ENCODE measurements around the gene NSMCE1. TPM values are rescaled to one million over a fixed set of nuclear protein-coding genes. Genes with fewer than 3 reads are reported as not detected.
"Not testable (repeated sequence)": the region's sequence is repeated elsewhere in the genome, so short reads cannot be mapped to it uniquely, and the experiment has no call there.

The NSMCE1 gene
- total RNA-seq, 1 donor from 2014 or later, result 21.2 TPM

- no peaks in the 10 kb centered on the region for H3K36me3 Mint-ChIP-seq (ENCODE audit: low read depth)
- no peaks in the 10 kb centered on the region for H3K27me3 Mint-ChIP-seq (ENCODE audit: low read depth)
These were observed 64.2 kb downstream of the NSMCE1 start for GRCh38 chr16:27204312-27204915.

GRCh38 chr16:27203507-27204311, 64.9 kb downstream of the NSMCE1 start, which contains the start of gene KDM8:
Gene KDM8, plus strand, starts transcription at chr16:27203526. Its CDS starts 6,598 bp downstream, at chr16:27210124.
- no peaks in the 10 kb centered on the region for H3K27me3 Mint-ChIP-seq (ENCODE audit: low read depth)
- H3K27ac Mint-ChIP-seq (ENCODE audit: unreplicated experiment), result peak within 1 kb of the TSS; percentile 100
- H3K4me3 Mint-ChIP-seq (ENCODE audit: unreplicated experiment), result peak within 1 kb of the TSS; percentile 97
- peaks cover 25% of the 10 kb centered on the region for H3K4me1 Mint-ChIP-seq (ENCODE audit: low read depth)
- no peaks in the 10 kb centered on the region for H3K36me3 Mint-ChIP-seq (ENCODE audit: low read depth)
- H3K9me3 Mint-ChIP-seq (ENCODE audit: low read depth), result peaks cover 4% of the 10 kb centered on the region
- TF ChIP-seq CTCF (IDR thresholded peaks at IDR 0.05), result no peak
- DNase-seq (ENCODE audit: low spot score), result peak; percentile 100

More at GRCh38 chr16:27204312-27204915, 64.2 kb downstream of the NSMCE1 start:
- peaks cover 4% of the 10 kb centered on the region for H3K9me3 Mint-ChIP-seq (ENCODE audit: low read depth)
- H3K27ac Mint-ChIP-seq (ENCODE audit: unreplicated experiment), result peak overlapping the region; percentile 100
- TF ChIP-seq CTCF (IDR thresholded peaks at IDR 0.05), result no peak
- no peak for DNase-seq (ENCODE audit: low spot score)
- peak overlapping the region; percentile 97 for H3K4me3 Mint-ChIP-seq (ENCODE audit: unreplicated experiment)
- H3K4me1 Mint-ChIP-seq (ENCODE audit: low read depth), result peaks cover 25% of the 10 kb centered on the region

- peaks cover 25% of the 10 kb centered on the region for H3K4me1 Mint-ChIP-seq (ENCODE audit: low read depth)
- DNase-seq (ENCODE audit: low spot score), result peak; percentile 97
- H3K27me3 Mint-ChIP-seq (ENCODE audit: low read depth), result no peaks in the 10 kb centered on the region
- no peak for TF ChIP-seq CTCF (IDR thresholded peaks at IDR 0.05)
- H3K36me3 Mint-ChIP-seq (ENCODE audit: low read depth), result no peaks in the 10 kb centered on the region
- peaks cover 4% of the 10 kb centered on the region for H3K9me3 Mint-ChIP-seq (ENCODE audit: low read depth)
- peak overlapping the region; percentile 100 for H3K27ac Mint-ChIP-seq (ENCODE audit: unreplicated experiment)
- peak overlapping the region; percentile 97 for H3K4me3 Mint-ChIP-seq (ENCODE audit: unreplicated experiment)
These were observed 65.6 kb downstream of the NSMCE1 start for GRCh38 chr16:27202923-27203506.

- not testable (repeated sequence) for H3K27me3 Mint-ChIP-seq (ENCODE audit: low read depth); H3K4me3 Mint-ChIP-seq (ENCODE audit: unreplicated experiment); H3K9me3 Mint-ChIP-seq (ENCODE audit: low read depth); DNase-seq (ENCODE audit: low spot score); H3K27ac Mint-ChIP-seq (ENCODE audit: unreplicated experiment); H3K36me3 Mint-ChIP-seq (ENCODE audit: low read depth)
- H3K4me1 Mint-ChIP-seq (ENCODE audit: low read depth), result peaks cover 25% of the 10 kb centered on the region
These were observed 67.7 kb downstream of the NSMCE1 start for GRCh38 chr16:27200914-27201313.

- Mint-ChIP-seq H3K4me3 (ENCODE audit: unreplicated experiment) (no peak overlapping the region), H3K27me3 (ENCODE audit: low read depth) (no peaks in the 10 kb centered on the region), H3K27ac (ENCODE audit: unreplicated experiment) (peak overlapping the region; percentile 65), H3K4me1 (ENCODE audit: low read depth) (peaks cover 25% of the 10 kb centered on the region), H3K9me3 (ENCODE audit: low read depth) (peaks cover 4% of the 10 kb centered on the region), H3K36me3 (ENCODE audit: low read depth) (no peaks in the 10 kb centered on the region)
- TF ChIP-seq CTCF (IDR thresholded peaks at IDR 0.05), result no peak
- DNase-seq (ENCODE audit: low spot score), result no peak
These were observed 68.8 kb downstream of the NSMCE1 start for GRCh38 chr16:27199736-27200135.
